Cardiac fibroblast (primary cell): ENCODE measurements around the gene RAP1GAP.

Experiments used
- DNase-seq, 2 donors: peaks; one replicate each; pipeline versions ENCODE4 v3.0.0 to v3.0.0-alpha.2; 2010; ENCODE audit warnings: low read depth in 2 of 2
- H3K4me3 ChIP-seq, 2 donors: replicated peaks in 1 of 2; 1 replicate in 1 of 2; 2 replicates in 1 of 2; pipeline ENCODE4 v1.5.1; 2011; ENCODE audit warnings: low read depth in 2 of 2, low read length in 2 of 2, mild to moderate bottlenecking in 2 of 2, moderate library complexity in 1 of 2
- CTCF ChIP-seq: IDR thresholded peaks from one replicate; pipeline ENCODE4 v1.5.1; 2011; ENCODE audit warnings: low read depth, mild to moderate bottlenecking, low read length, inconsistent platforms

Gene RAP1GAP

GRCh38 chr1:21669258-21670058 is at the start of gene RAP1GAP:
TSS of gene RAP1GAP (minus strand) at chr1:21669357. CDS start at chr1:21620032, 49,325 bp downstream.
- peak; percentile 1 for TF ChIP-seq CTCF
- H3K4me3 ChIP-seq = peak within 1 kb of the TSS in 1 of 2 donors; percentile 34
- peak in 1 of 2 donors; percentile 33 for DNase-seq

GRCh38 chr1:21716169-21716568 is 47.0 kb upstream of the RAP1GAP start:
- DNase-seq = no peak
- no peak for TF ChIP-seq CTCF
- no peak overlapping the region for H3K4me3 ChIP-seq

GRCh38 chr1:21707891-21708290 is 38.7 kb upstream of the RAP1GAP start:
- TF ChIP-seq CTCF = no peak
- DNase-seq = no peak
- no peak overlapping the region for H3K4me3 ChIP-seq

- peak in 1 of 2 donors; percentile 20 for DNase-seq
- no peak for TF ChIP-seq CTCF
- no peak overlapping the region for H3K4me3 ChIP-seq
Measured at GRCh38 chr1:21707086-21707840, 38.1 kb upstream of the RAP1GAP start.

GRCh38 chr1:21706151-21706835 is 37.1 kb upstream of the RAP1GAP start:
- peak; percentile 39 to 55 for DNase-seq
- TF ChIP-seq CTCF = no peak
- H3K4me3 ChIP-seq = no peak overlapping the region

GRCh38 chr1:21705303-21705980 is 36.3 kb upstream of the RAP1GAP start:
- DNase-seq = no peak
- no peak for TF ChIP-seq CTCF

More at GRCh38 chr1:21705303-21705980, 36.3 kb upstream of the RAP1GAP start:
- H3K4me3 ChIP-seq = no peak overlapping the region
